ENCODE data around the gene CDCP2. TPM values are rescaled to one million over a fixed set of nuclear protein-coding genes. Genes with fewer than 3 reads are reported as not detected.

The CDCP2 gene
- total and polyA plus RNA-seq, 12 donors, result 0.05 to 0.64 (median 0.25) TPM; not detected in 7

DNA sequence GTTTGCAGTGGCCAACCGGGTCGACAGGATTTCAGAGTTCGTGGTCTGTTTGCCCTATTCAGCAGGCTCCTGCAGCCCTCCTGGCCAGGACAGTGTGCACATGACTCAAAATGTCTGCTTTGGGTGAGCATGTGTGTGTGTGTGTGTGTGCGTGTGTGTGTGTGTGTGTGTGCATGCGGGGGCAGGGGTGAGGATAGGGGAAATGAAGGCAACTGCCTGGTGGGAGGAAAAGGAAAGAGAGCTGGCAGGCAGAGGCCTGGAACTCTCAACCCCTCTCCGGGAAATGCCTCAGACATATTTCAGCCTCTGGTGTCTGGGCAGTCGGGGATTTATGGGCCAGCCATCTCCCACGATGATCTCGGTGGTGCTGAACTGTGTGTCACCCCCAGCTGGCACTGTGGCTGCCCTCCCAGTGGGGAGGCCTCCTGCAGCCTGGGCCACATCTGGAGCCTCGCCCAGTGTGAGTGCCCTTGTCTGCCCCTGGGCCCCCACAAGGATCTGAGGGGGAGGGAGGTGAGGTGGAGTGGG is 15.2 kb downstream of the CDCP2 start:
- WGBS, 4 donors, result 38 to 49% (median 43%) methylated on average over 6 to 10 of the region's 10 CpGs
- intact Hi-C loops (cut with DNase I), result no loop called here
- Histone ChIP-seq H3K4me1 (replicated peaks in 1 of 2) (no peaks in the 10 kb centered on the region), H3K9me3 (replicated peaks in 1 of 3) (no peaks in the 10 kb centered on the region), H3K27ac (peak overlapping the region in 1 of 5 donors; percentile 37), H3K4me3 (no peak overlapping the region), H3K27me3 (no peaks in the 10 kb centered on the region), H3K36me3 (replicated peaks in 1 of 2) (no peaks in the 10 kb centered on the region)
- TF ChIP-seq POLR2A (IDR thresholded peaks at IDR 0.05), result no peak
- TF ChIP-seq, protein P1, sequence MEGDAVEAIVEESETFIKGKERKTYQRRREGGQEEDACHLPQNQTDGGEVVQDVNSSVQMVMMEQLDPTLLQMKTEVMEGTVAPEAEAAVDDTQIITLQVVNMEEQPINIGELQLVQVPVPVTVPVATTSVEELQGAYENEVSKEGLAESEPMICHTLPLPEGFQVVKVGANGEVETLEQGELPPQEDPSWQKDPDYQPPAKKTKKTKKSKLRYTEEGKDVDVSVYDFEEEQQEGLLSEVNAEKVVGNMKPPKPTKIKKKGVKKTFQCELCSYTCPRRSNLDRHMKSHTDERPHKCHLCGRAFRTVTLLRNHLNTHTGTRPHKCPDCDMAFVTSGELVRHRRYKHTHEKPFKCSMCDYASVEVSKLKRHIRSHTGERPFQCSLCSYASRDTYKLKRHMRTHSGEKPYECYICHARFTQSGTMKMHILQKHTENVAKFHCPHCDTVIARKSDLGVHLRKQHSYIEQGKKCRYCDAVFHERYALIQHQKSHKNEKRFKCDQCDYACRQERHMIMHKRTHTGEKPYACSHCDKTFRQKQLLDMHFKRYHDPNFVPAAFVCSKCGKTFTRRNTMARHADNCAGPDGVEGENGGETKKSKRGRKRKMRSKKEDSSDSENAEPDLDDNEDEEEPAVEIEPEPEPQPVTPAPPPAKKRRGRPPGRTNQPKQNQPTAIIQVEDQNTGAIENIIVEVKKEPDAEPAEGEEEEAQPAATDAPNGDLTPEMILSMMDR (IDR thresholded peaks at IDR 0.05), result no peak
- DNase-seq, result peak in 4 of 7 donors; percentile 25 to 63 (median 35)

DNA sequence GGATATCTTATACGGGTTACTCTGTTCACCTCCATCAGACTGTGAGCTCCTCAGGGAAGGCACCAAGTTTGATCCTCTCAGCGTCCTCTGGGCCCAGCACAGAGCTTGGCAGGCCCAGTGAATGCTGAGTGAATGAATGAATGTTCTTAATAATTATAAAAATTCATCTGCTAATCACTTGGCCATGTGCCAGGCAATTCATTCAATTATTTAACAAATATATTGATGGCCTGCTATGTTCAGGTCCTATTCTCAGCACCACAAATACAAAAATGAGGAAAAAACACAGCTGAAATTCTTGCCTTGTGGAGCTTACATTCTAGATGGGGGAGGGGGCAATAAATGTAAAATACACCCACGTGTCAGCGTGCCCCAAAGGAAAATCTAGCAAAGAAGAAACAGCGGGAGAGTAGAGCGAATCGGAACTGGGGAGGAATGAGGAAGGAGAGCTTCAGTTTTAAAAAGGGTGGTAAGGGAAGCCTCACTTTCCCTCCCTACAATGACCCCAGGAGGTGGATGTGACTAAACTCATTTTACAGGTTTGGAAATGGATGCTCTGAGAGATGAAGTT is 15.8 kb downstream of the CDCP2 start:
- no peaks in the 10 kb centered on the region for H3K4me1 ChIP-seq (replicated peaks in 1 of 2)
- intact Hi-C loops (cut with DNase I), result no loop called here
- WGBS, 4 donors, result 79 to 83% (median 80%) methylated on average over 7 of the region's 7 CpGs
- H3K36me3 ChIP-seq (replicated peaks in 1 of 2), result no peaks in the 10 kb centered on the region
- H3K27ac ChIP-seq, result no peak overlapping the region
- no peak for DNase-seq
- H3K4me3 ChIP-seq, result no peak overlapping the region
- H3K9me3 ChIP-seq (replicated peaks in 1 of 3), result no peaks in the 10 kb centered on the region
- H3K27me3 ChIP-seq, result no peaks in the 10 kb centered on the region
- no peak for TF ChIP-seq POLR2A (IDR thresholded peaks at IDR 0.05)
- TF ChIP-seq, protein P1 (IDR thresholded peaks at IDR 0.05), result no peak

DNA sequence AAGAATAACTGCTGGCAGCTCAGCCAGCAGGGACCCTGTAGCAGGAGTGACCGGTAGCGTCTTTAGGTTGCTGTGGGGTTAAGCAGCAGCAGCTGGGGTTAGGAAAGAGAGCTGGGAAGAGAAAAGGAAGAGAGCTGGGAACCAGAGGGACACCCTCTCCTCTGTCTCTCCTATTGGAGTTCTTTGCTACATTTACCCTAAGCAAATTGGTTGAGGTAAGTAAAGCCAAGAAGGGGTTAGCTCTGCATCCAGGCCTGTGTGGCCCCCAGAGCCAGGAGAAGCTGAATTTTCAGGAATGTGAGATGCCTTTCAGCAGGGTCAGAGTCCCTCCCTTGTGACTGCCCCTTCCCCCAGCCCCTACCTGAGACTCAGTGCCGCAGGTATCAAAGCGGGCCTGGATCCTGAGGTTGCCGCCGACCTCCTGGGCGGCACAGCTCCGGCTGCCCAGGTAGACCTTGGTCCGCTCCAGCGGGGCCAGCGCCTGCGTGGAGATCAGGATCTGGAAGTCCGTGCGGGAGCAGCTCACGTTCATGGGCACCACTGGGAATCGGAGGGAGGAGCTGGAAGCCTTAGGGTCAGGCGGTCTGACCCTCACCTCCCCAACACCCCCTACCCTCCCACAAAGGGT is 16.4 kb downstream of the CDCP2 start:
- DNase-seq, result no peak
- Histone ChIP-seq H3K27ac (no peak overlapping the region), H3K4me1 (replicated peaks in 1 of 2) (no peaks in the 10 kb centered on the region), H3K4me3 (no peak overlapping the region), H3K27me3 (no peaks in the 10 kb centered on the region), H3K36me3 (replicated peaks in 1 of 2) (no peaks in the 10 kb centered on the region), H3K9me3 (replicated peaks in 1 of 3) (no peaks in the 10 kb centered on the region)
- intact Hi-C loops (cut with DNase I), result no loop called here
- TF ChIP-seq POLR2A (IDR thresholded peaks at IDR 0.05), result no peak
- TF ChIP-seq, protein P1 (IDR thresholded peaks at IDR 0.05), result no peak
- WGBS, 4 donors, result 95 to 98% (median 96%) methylated on average over 12 to 17 of the region's 17 CpGs

DNA sequence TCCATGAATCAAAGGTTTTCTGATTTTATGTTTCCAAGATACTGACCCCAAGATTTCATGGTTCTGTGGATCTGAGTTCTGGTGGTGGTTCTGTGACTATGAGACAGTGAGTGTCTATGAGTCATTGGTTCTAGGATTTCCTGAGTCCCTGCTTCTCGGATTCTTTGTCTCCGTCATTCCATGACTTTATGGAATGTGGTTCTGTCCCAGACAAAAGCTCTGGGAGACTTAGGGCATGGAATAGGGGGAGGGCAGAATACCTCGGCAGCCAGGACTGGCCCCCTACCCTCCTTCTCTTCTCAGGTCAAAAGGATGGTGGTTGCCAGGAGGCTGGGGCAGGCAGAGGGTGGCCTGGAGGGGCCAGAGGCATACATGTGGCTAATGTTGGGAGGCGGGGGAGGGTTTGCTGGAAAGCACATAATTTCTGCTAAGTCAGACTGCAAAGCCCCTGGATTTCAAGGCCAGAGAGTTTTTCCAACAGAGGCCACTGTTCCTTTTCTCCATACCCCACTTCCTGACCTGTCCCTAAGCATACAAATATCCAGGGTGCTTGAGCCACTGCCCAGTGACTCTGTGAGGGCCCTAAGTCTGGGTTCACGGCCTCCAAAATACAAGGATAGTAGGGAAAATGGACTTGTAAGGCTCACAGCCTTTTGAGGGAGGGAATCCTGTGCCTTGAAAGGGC is 17.2 kb downstream of the CDCP2 start:
- Histone ChIP-seq H3K27me3 (no peaks in the 10 kb centered on the region), H3K4me3 (no peak overlapping the region), H3K27ac (no peak overlapping the region), H3K36me3 (replicated peaks in 1 of 2) (no peaks in the 10 kb centered on the region), H3K9me3 (replicated peaks in 1 of 3) (no peaks in the 10 kb centered on the region), H3K4me1 (replicated peaks in 1 of 2) (no peaks in the 10 kb centered on the region)
- DNase-seq, result no peak
- TF ChIP-seq, protein P1 (IDR thresholded peaks at IDR 0.05), result no peak
- TF ChIP-seq POLR2A (IDR thresholded peaks at IDR 0.05), result no peak
- intact Hi-C loops (cut with DNase I), result no loop called here
- WGBS, 4 donors, result 59 to 75% (median 66%) methylated on average over 5 of the region's 5 CpGs
